NCI-H2196 (cell line): ENCODE data around the gene DUSP15.
"Not testable (repeated sequence)": the region's sequence is repeated elsewhere in the genome, so short reads cannot be mapped to it uniquely, and the experiment has no call there.

ENCODE experiments used
- DNase-seq: peaks from one replicate; lab custom pipeline; 2025; ENCODE audit not compliant: unreplicated experiment; lab: John Stamatoyannopoulos, UW

Gene DUSP15

GRCh38 chr20:31824125-31824485, 46.2 kb downstream of the DUSP15 start:
- no peak for DNase-seq

DNA sequence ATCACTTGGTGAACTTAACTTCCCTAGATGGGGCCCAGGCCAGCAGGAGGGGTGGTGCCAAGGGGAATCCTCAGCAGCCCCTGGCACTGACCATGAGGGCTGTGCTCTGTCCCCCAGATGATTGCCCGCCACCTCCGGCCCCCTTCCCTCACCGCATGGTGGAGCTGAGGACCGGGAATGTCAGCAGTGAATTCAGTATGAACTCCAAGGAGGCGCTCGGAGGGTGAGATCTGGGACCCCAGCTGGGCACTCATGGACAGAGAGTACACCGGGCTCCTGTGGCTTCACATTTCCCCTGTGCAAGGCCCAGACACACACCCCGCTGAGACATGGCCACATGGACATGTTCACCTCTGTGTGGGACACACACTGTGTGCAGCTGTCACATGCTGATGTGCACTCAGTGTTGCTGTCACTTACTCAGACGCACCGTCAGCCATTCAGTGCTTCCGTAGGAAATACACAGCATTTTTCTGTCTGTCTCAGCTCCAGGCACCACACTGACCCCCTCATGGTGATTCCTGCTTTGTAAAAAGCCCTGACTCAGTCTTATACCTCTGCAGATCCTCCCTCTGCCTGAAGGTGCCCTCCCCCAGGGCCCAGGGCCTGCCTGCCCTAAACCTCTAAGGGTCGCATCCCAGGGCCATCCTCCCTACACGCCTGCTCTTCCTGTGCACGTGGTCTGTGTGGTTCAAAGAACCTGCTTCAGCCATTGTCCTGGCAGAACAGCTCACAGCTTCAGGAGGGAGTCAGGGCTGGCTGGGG, 46.8 kb downstream of the DUSP15 start:
- DNase-seq = no peak

- DNase-seq = peak; percentile 95
Observed at GRCh38 chr20:31822421-31823330, 47.7 kb downstream of the DUSP15 start.

DNA sequence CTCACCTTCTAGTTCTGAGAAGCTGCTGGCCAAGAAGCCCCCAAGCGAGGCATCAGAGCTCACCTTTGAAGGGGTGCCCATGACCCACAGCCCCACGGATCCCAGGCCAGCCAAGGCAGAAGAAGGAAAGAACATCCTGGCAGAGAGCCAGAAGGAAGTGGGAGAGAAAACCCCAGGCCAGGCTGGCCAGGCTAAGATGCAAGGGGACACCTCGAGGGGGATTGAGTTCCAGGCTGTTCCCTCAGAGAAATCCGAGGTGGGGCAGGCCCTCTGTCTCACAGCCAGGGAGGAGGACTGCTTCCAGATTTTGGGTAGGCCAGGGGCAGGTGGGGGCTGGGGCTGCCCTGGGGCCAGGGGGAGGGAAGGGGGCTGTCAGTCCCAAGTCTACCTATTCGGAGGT, 48.9 kb downstream of the DUSP15 start:
- no peak for DNase-seq

DNA sequence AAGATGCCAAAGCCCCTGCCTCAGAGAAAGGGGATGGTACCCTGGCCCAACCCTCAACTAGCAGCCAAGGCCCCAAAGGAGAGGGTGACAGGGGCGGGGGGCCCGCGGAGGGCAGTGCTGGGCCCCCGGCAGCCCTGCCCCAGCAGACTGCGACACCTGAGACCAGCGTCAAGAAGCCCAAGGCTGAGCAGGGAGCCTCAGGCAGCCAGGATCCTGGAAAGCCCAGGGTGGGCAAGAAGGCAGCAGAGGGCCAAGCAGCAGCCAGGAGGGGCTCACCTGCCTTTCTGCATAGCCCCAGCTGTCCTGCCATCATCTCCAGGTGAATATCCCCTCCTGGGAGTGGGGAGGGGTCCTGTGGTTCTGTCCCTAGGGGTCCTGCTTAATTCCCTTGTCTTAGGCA, 50.1 kb downstream of the DUSP15 start:
- DNase-seq = no peak

GRCh38 chr20:31819083-31819784, 51.1 kb downstream of the DUSP15 start, which contains the start of gene MYLK2:
Gene MYLK2, plus strand, starts transcription at chr20:31819356. Its CDS starts 225 bp downstream, at chr20:31819581.
- DNase-seq = peak; percentile 43

GRCh38 chr20:31818376-31818908, 51.9 kb downstream of the DUSP15 start:
- DNase-seq = no peak

DNA sequence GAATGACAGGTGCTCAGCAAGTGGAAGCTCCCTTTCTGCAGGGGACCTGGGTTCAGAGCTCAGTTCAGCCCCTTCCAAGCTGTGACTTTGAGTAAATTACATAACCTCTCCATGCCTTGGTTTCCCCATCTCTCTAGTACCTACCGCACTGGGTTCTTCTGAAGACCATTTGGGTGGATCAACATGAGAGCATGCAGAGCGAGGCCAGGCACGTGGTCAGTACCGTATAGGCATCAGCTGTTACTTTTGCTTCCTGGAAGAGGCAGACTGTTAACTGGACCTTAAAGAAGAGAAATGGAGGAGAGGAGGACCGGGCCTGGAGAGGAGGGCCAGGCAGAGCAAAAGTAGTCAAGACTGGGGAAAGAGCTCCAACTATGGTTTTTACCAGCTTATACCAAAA, 52.9 kb downstream of the DUSP15 start:
- DNase-seq = no peak

GRCh38 chr20:31816221-31816620, 54.1 kb downstream of the DUSP15 start:
- DNase-seq = no peak

DNA sequence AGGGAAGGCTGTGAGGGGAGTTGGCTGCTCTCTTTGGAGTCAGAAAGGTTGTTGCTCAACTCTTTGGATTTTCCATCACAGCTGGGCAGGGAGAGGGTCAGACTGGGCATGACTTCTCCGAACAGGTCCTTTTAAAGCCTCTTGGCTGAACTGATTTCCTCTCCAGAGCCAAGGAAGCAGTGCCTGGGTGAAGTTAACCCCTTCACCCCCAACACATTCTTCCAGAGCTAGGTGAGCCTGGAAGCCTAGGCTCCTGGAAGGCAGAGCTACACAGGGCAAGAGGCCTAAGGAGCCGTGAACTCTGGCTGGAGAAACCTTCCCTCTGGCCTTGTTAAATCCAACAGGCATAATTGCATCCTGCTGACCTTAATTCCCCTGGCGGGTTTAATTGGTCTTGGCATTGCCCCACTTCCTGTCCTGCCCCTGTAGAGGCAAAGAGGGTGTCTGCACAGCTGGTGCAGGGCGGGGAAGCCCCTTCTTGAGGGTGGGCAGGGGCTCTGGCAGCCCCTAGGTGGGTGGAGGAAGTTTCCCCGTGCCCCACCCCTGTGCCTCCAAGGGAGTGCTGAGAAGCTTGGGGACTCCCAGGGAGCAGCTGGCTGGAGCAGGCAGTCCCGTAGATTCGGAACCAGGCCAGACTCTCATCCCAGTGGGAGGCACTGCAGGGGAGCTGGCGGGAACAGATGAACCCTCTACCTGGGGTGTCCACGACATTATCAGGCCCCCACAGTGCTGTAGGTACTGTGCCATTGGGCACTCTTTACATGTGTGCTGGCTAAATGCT, 54.7 kb downstream of the DUSP15 start:
- DNase-seq = peak; percentile 65

DNA sequence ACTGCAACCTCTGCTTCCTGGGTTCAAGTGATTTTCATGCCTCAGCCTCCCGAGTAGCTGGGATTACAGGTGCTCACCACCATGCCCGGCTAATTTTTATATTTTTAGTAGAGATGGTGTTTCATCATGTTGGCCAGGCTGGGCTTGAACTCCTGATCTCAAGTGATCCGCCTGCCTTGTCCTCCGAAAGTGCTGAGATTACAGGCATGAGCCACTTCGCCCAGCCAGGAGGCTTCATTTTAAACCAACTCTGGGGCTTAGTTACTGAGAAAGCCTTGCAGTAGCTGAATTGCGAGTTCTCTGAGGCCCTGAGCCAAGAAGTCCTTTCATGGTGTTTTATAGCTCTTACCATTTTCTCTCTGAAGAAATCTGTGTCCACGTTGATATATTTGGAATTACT, 56.2 kb downstream of the DUSP15 start:
- DNase-seq = not testable (repeated sequence)

- DNase-seq = no peak
Observed at GRCh38 chr20:31813611-31814010, 56.7 kb downstream of the DUSP15 start.

GRCh38 chr20:31811796-31812728, 58.3 kb downstream of the DUSP15 start:
- no peak for DNase-seq

- DNase-seq = no peak
Observed at GRCh38 chr20:31811198-31811597, 59.1 kb downstream of the DUSP15 start.
